MM.1S (cell line): ENCODE measurements around the gene ANTKMT.

ENCODE experiments used
- EZH2phosphoT487 ChIP-seq: fragments of 300-600 bp; sonication (generic); IDR thresholded peaks from 2 replicates; pipeline ENCODE4 v1.6.1; 2018; ENCODE audit warnings: antibody characterized with exemption, low read length
- TF ChIP-seq, protein P1 (sequence below): fragments of 300-600 bp; sonication (generic); IDR thresholded peaks from 2 replicates; pipeline ENCODE4 v1.5.1; 2016; ENCODE audit warnings: antibody characterized with exemption, low read length, mixed read lengths

GRCh38 chr16:751152-752006, 30.4 kb downstream of the ANTKMT start:
- TF ChIP-seq, protein P1, sequence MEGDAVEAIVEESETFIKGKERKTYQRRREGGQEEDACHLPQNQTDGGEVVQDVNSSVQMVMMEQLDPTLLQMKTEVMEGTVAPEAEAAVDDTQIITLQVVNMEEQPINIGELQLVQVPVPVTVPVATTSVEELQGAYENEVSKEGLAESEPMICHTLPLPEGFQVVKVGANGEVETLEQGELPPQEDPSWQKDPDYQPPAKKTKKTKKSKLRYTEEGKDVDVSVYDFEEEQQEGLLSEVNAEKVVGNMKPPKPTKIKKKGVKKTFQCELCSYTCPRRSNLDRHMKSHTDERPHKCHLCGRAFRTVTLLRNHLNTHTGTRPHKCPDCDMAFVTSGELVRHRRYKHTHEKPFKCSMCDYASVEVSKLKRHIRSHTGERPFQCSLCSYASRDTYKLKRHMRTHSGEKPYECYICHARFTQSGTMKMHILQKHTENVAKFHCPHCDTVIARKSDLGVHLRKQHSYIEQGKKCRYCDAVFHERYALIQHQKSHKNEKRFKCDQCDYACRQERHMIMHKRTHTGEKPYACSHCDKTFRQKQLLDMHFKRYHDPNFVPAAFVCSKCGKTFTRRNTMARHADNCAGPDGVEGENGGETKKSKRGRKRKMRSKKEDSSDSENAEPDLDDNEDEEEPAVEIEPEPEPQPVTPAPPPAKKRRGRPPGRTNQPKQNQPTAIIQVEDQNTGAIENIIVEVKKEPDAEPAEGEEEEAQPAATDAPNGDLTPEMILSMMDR, result no peak
- TF ChIP-seq EZH2phosphoT487, result no peak
